ENCODE data around the gene RMRP.

GRCh38 chr9:35695943-35696401 lies 38.2 kb upstream of the RMRP start:
- TF ChIP-seq CTCF (IDR thresholded peaks at IDR 0.05; ENCODE audit: low read depth, low read length, poor library complexity, severe bottlenecking) (no peak), EZH2phosphoT487 (IDR thresholded peaks at IDR 0.05; ENCODE audit: borderline replicate concordance, low read length) (no peak)
